Measurements from ENCODE around the gene SORCS3.

The SORCS3 gene

DNA sequence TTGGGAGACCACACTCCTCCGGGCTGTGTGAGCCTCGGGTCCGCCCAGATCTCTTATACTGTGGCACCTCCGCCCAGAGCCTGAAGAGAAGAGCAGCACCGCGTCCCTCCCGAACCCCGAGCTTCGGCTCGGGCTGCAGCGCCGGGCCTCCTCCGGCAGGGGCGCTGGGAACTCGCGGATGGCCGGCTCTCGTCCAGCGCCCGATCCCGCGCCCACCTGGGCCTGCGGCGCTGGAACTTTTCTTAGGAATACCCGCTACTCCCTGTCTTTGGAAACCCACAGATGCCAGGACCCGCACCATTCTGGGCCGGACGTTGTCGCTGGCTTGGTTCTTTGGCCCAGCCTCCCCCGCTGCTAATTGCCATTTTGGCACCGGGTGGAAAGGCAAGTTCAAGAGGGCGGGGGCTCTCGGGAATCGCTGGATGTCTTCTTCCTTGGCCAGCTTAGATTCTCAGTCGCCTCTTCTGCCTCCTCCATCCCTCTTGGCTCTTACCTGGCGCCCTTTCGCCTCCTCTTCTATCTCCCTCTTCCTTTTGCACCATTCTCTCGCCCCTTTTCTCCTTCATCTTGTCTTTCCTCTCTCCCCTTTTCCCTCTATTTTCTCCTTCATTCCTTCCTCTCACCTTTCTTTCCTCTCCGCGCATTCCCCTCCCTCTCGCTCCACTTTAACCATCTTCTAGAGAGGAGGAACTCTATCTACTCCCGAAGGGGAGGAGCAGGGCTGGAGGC, 2.1 kb upstream of the SORCS3 start:
- TF ChIP-seq, protein P1, sequence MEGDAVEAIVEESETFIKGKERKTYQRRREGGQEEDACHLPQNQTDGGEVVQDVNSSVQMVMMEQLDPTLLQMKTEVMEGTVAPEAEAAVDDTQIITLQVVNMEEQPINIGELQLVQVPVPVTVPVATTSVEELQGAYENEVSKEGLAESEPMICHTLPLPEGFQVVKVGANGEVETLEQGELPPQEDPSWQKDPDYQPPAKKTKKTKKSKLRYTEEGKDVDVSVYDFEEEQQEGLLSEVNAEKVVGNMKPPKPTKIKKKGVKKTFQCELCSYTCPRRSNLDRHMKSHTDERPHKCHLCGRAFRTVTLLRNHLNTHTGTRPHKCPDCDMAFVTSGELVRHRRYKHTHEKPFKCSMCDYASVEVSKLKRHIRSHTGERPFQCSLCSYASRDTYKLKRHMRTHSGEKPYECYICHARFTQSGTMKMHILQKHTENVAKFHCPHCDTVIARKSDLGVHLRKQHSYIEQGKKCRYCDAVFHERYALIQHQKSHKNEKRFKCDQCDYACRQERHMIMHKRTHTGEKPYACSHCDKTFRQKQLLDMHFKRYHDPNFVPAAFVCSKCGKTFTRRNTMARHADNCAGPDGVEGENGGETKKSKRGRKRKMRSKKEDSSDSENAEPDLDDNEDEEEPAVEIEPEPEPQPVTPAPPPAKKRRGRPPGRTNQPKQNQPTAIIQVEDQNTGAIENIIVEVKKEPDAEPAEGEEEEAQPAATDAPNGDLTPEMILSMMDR (IDR thresholded peaks at IDR 0.05; ENCODE audit: low read length, missing control alignments): no peak
- no peak for DNase-seq (ENCODE audit: low read depth)
- H3K4me3 ChIP-seq (replicated peaks; ENCODE audit: low read depth, low read length): no peak overlapping the region

DNA sequence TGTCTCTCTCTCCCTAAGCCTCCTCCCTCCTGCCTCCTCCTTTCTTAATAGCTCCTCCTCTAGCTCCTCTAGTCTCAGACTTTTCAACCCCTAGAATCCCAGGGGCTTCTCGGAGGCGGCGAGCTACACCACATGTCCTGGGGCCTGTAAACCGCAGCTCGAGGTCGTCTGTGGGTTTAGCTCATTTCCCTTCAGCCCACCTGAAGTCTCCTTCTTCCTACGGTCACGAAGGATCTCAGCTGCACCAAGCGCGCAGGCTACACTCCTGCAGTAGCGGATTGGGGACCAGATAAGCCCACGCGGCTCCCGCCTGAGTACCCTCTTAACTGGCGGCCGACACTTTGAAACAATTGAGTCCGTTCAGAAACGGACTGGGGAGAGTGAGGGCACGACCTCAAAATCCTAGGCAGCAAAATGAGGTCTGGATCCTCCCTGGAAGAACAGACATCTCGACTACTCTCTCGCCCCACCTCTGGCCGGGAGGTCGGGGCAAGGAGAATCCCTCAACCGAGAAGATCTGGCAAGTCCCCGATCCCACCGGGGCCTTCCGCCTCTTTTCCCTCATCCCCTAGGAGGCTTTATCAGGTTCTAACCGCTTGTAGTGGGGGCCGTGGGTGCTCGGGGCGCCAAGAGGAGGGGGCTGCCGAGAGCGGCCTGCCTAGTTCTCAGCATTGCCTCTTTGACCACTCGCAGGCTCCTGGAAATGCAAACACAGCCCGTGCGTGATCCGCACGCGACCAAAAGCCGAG, 1.3 kb upstream of the SORCS3 start:
- H3K4me3 ChIP-seq (replicated peaks; ENCODE audit: low read depth, low read length): no peak overlapping the region
- TF ChIP-seq, protein P1 (IDR thresholded peaks at IDR 0.05; ENCODE audit: low read length, missing control alignments): no peak
- DNase-seq (ENCODE audit: low read depth): no peak

DNA sequence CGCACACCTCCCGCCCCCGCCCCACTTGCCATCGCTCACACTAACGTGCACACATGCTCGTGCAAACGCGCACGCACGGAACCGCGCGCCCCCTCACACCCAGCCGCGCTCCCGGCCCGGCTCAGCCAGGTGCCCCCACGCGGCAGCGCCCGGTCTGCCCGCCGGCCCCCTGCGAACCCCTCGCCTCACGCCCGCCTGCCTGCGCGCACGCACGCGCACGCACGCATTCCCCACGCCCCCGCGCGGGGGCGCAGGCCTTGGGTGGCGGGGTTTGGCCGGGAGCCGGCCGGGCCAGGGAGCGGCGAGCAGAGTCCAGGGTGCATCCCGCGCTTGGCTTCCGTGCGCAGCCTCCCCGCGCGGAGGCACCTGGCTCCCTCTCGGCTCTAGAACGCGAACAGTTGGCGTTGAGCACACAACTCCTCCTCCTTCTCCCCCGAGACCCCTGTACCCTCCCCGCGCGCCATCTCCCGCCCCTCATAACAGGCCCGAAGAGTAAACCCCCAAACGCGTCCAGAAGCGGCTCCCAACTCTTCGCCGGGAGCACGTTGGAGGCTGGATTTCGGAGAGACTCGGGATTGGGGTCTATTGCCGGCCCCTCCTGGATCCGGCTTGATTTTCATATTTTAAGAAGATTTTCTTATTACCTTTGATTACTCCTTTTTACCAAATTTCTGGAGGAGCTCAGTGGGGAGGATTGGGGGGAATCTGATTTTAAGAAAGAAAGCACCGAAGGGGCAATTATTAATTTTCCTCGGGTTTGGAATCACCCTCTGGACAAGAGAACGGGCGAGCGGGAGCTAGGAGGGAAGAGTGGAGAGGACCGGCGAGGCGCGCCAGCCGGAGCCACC, 527 bp upstream of the SORCS3 start:
- DNase-seq (ENCODE audit: low read depth): no peak
- H3K4me3 ChIP-seq (replicated peaks; ENCODE audit: low read depth, low read length): no peak overlapping the region
- TF ChIP-seq, protein P1 (IDR thresholded peaks at IDR 0.05; ENCODE audit: low read length, missing control alignments): no peak

DNA sequence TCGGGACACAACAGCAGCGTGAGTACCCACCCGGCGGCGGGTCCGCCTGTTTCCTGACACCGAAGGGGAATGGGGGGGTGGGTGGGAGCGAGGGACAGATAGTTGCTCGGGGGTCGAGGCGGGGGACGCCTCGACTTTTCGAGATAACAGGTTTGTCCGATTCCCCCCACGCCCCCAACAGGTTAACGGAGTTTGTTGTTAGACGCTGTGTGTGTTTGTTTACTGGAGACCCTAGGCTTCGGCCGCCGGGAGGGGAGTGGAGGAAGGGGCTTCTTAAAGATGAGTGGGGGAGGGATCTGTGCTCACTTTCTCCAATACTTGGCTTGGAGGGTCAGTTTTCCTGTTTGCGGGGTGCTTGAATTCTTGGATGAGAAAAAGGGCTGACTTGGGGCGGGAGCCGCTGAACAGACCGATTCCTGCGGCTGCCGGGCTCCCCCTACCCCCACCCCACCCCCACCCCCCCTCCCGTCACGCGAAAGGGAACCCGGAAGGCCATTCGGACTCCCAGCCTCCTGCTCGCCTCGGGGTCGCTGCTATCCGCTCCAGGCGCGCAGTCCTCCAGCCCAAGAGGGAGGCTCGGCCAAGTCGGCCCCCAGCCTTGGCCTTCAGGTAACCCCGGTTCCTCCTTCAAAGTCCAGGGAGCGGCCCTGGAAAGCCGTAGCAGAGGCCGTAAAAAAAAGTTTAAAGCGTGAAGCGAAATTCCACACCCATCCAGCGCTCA, 1.0 kb downstream of the SORCS3 start:
- TF ChIP-seq, protein P1 (IDR thresholded peaks at IDR 0.05; ENCODE audit: low read length, missing control alignments): no peak
- DNase-seq (ENCODE audit: low read depth): no peak
- no peak overlapping the region for H3K4me3 ChIP-seq (replicated peaks; ENCODE audit: low read depth, low read length)

DNA sequence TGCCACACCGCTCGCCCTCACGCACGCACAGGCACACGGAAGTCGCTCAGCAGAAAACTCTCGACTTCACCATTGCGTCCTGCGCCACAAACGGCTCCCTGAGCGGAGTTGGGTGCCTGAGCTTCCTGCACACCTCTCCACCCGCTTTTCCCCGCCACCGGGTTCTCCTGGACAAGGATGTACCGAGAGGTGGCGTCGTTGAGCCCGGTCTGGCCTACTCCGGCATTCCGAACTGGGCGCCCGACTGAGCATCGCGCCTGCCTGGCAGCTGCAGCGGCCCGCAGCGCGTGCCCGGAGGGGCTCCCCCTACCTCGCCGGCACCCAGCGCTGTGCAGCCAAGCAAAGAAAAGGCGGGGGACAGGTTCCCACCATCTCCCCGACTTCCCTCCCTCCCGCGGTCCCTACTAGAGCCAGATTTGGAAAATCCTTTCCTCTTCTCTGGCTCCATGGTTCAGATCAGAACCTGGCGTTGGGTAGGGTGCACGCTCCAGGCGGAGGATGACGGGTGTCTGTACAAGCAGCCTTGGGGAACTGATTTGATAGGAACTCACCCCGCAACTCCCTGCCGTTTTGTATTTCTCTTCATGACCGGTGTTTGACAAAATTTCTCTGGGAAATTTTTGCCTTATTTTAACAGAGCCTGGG, 1.7 kb downstream of the SORCS3 start:
- TF ChIP-seq, protein P1 (IDR thresholded peaks at IDR 0.05; ENCODE audit: low read length, missing control alignments): no peak
- H3K4me3 ChIP-seq (replicated peaks; ENCODE audit: low read depth, low read length): no peak overlapping the region
- DNase-seq (ENCODE audit: low read depth): no peak

DNA sequence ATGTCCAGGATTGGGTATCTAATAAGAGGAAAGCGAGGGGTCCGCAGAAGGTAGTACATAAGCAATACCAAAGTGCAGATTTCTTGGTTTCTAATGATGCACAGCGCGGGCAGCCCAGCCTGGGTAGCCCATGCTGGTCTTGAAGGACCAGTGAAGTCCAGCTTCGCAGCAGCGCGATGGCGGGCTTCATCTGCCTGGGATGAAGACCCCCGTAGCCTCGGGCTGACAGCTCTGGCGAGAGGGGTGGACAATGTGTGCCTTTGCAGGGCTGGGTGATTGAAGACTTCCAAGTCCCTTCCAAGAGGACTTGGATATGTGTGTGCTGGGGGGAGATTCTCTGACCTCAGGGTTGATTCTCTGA, 2.2 kb downstream of the SORCS3 start:
- TF ChIP-seq, protein P1 (IDR thresholded peaks at IDR 0.05; ENCODE audit: low read length, missing control alignments): no peak
- no peak overlapping the region for H3K4me3 ChIP-seq (replicated peaks; ENCODE audit: low read depth, low read length)
- DNase-seq (ENCODE audit: low read depth): no peak
